Lower leg skin (tissue), 3 donors: ENCODE measurements around the gene CNTNAP5.

ENCODE experiments used
- CTCF ChIP-seq, 3 donors: fragments of 450-650 bp; IDR thresholded peaks; one replicate each; pipeline ENCODE4 v1.5.1; 2016; ENCODE audit warnings: antibody characterized with exemption in 3 of 3, mild to moderate bottlenecking in 3 of 3, moderate library complexity in 2 of 3
- POLR2A ChIP-seq, 2 donors: fragments of 450-650 bp; IDR thresholded peaks; one replicate each; pipeline ENCODE4 v1.6.1; 2016 to 2017; ENCODE audit warnings: antibody characterized with exemption in 2 of 2, mild to moderate bottlenecking in 1 of 2, moderate library complexity in 1 of 2

- TF ChIP-seq CTCF (IDR thresholded peaks at IDR 0.05) (no peak), POLR2A (IDR thresholded peaks at IDR 0.05) (no peak)
These were observed 476.6 kb downstream of the CNTNAP5 start for GRCh38 chr2:124501575-124502152.
